ENCODE measurements around the gene COMMD3.
"Not testable (repeated sequence)": the region's sequence is repeated elsewhere in the genome, so short reads cannot be mapped to it uniquely, and the experiment has no call there.

The COMMD3 gene

DNA sequence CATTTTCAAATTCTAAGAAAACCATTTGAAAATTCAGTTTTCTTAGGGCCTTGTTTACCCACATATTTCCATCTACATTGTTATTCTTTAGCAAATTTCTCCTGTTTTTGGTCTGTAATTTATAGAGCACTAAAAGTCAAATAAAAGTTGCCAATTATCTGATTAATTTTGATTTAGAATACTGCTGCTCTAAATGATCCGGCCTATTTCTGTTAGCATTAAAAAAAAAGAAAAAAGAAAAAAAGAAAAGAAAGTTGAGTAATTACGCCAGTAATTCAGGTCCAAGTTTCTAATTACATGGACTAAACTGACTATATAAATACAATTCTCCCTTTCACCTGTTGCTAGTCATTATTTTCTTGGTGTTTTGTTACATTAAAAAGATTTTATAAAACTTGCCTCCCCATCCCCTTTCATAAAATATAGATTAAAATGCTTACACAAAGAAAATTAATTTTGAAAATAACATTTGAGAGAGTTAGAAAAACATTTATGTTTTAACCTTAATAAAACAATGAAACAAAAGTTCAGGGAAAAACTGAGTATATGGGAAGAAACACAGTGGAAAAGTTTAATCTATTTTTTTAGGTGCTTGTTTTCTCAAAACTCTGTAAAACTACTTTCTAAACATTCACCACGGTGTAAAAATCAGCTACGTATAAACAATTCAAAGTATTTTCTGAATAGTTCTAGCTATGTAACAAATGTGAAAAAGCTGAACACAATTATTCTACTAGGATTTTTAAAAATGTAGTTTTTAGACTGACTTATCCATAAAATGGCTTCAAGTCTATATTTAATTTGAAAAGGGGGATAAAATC lies 6.8 kb upstream of the COMMD3 start:
- Histone ChIP-seq H3K27ac (ENCODE audit: low read depth, low read length) (no peak overlapping the region), H3K9ac (ENCODE audit: low read length) (no peak overlapping the region), H3K9me3 (ENCODE audit: low read length) (no peaks in the 10 kb centered on the region), H3K27me3 (ENCODE audit: control insufficient read depth in 1 of 2, insufficient read depth in 2 of 2, low read length in 2 of 2) (no peaks in the 10 kb centered on the region), H3K4me3 (ENCODE audit: low read depth in 1 of 2, low read length in 2 of 2) (no peak overlapping the region), H3K36me3 (ENCODE audit: insufficient read depth, low read length) (no peaks in the 10 kb centered on the region), H3K4me1 (ENCODE audit: insufficient read depth, low read length) (no peaks in the 10 kb centered on the region)

- H3K27me3 ChIP-seq (ENCODE audit: control insufficient read depth in 1 of 2, insufficient read depth in 2 of 2, low read length in 2 of 2); H3K9me3 ChIP-seq (ENCODE audit: low read length); H3K9ac ChIP-seq (ENCODE audit: low read length); H3K4me3 ChIP-seq (ENCODE audit: low read depth in 1 of 2, low read length in 2 of 2); H3K4me1 ChIP-seq (ENCODE audit: insufficient read depth, low read length); H3K27ac ChIP-seq (ENCODE audit: low read depth, low read length); H3K36me3 ChIP-seq (ENCODE audit: insufficient read depth, low read length): not testable (repeated sequence)
These were observed 6.2 kb upstream of the COMMD3 start for GRCh38 chr10:22310012-22310411.

DNA sequence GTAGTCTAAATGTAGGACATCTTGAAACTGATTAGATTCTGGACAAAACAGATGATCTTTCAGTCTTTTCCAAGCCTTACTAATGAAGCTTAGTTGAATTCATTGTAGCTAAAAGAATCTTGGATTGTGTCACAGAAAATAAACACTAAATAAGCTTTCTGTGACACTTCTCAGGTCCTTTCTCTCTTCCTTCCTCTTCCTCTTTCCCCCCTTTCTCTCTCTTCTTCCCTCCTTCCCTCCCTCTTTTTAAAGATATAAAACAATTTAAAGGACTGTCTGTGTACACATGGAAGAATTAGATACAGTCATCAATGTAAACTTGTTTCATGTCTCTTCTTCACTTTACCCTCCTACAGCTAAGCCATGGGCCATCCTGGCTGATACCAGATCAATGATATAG lies 5.3 kb upstream of the COMMD3 start:
- H3K4me3 ChIP-seq (ENCODE audit: low read depth in 1 of 2, low read length in 2 of 2), result no peak overlapping the region
- H3K9me3 ChIP-seq (ENCODE audit: low read length), result no peaks in the 10 kb centered on the region

DNA sequence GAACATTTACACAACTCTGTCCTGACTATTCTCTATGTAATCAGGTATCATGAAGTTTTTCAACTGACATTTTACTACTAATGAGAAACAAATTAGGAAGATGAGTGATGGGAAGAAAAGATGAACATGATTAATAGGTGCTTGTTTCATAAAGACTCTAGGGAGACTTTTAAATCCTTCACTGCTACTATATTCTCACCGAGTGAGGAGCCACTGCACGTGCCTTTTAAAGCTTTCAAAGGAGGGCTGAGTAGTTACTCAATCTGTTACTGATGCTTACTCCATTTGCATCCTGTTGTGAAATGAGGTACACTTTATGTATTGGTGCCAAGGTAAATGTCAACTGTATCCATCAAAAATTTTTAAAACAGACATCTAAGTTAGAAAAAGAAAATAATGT lies 1.3 kb upstream of the COMMD3 start:
- H3K9ac ChIP-seq (ENCODE audit: low read length), result no peak overlapping the region
- no peaks in the 10 kb centered on the region for H3K9me3 ChIP-seq (ENCODE audit: low read length)
- no peak overlapping the region for H3K27ac ChIP-seq (ENCODE audit: low read depth, low read length)
- H3K4me3 ChIP-seq (ENCODE audit: low read depth in 1 of 2, low read length in 2 of 2), result no peak overlapping the region
- H3K36me3 ChIP-seq (ENCODE audit: insufficient read depth, low read length), result no peaks in the 10 kb centered on the region
- no peaks in the 10 kb centered on the region for H3K27me3 ChIP-seq (ENCODE audit: control insufficient read depth in 1 of 2, insufficient read depth in 2 of 2, low read length in 2 of 2)
- H3K4me1 ChIP-seq (ENCODE audit: insufficient read depth, low read length), result peaks cover 33% of the 10 kb centered on the region

More for the DNA sequence above, 5.3 kb upstream of the COMMD3 start:
- peaks cover 8% of the 10 kb centered on the region for H3K4me1 ChIP-seq (ENCODE audit: insufficient read depth, low read length)
- no peak overlapping the region for H3K27ac ChIP-seq (ENCODE audit: low read depth, low read length)
- H3K27me3 ChIP-seq (ENCODE audit: control insufficient read depth in 1 of 2, insufficient read depth in 2 of 2, low read length in 2 of 2), result no peaks in the 10 kb centered on the region
- H3K9ac ChIP-seq (ENCODE audit: low read length), result no peak overlapping the region
- no peaks in the 10 kb centered on the region for H3K36me3 ChIP-seq (ENCODE audit: insufficient read depth, low read length)

- H3K27ac ChIP-seq (ENCODE audit: low read depth, low read length), result peak overlapping the region; percentile 87
- H3K9ac ChIP-seq (ENCODE audit: low read length), result peak overlapping the region; percentile 88
- no peaks in the 10 kb centered on the region for H3K27me3 ChIP-seq (ENCODE audit: control insufficient read depth in 1 of 2, insufficient read depth in 2 of 2, low read length in 2 of 2)
- H3K4me1 ChIP-seq (ENCODE audit: insufficient read depth, low read length), result peaks cover 37% of the 10 kb centered on the region
- H3K4me3 ChIP-seq (ENCODE audit: low read depth in 1 of 2, low read length in 2 of 2), result peak overlapping the region; percentile 87 to 98
- no peaks in the 10 kb centered on the region for H3K36me3 ChIP-seq (ENCODE audit: insufficient read depth, low read length)
- no peaks in the 10 kb centered on the region for H3K9me3 ChIP-seq (ENCODE audit: low read length)
These were observed 518 bp upstream of the COMMD3 start for GRCh38 chr10:22315455-22316285.

GRCh38 chr10:22317076-22317370 lies 835 bp downstream of the COMMD3 start:
- H3K27ac ChIP-seq (ENCODE audit: low read depth, low read length), result peak overlapping the region; percentile 98
- H3K27me3 ChIP-seq (ENCODE audit: control insufficient read depth in 1 of 2, insufficient read depth in 2 of 2, low read length in 2 of 2), result no peaks in the 10 kb centered on the region
- H3K4me1 ChIP-seq (ENCODE audit: insufficient read depth, low read length), result peaks cover 37% of the 10 kb centered on the region
- no peaks in the 10 kb centered on the region for H3K36me3 ChIP-seq (ENCODE audit: insufficient read depth, low read length)
- peak overlapping the region; percentile 75 to 98 for H3K4me3 ChIP-seq (ENCODE audit: low read depth in 1 of 2, low read length in 2 of 2)
- H3K9ac ChIP-seq (ENCODE audit: low read length), result peak overlapping the region; percentile 98
- H3K9me3 ChIP-seq (ENCODE audit: low read length), result no peaks in the 10 kb centered on the region

GRCh38 chr10:22317771-22318565 lies 1.8 kb downstream of the COMMD3 start:
- Histone ChIP-seq H3K4me1 (ENCODE audit: insufficient read depth, low read length) (peaks cover 45% of the 10 kb centered on the region), H3K27me3 (ENCODE audit: control insufficient read depth in 1 of 2, insufficient read depth in 2 of 2, low read length in 2 of 2) (peaks cover 0 to 3% of the 10 kb centered on the region in 2 donors), H3K36me3 (ENCODE audit: insufficient read depth, low read length) (no peaks in the 10 kb centered on the region), H3K9ac (ENCODE audit: low read length) (no peak overlapping the region), H3K9me3 (ENCODE audit: low read length) (no peaks in the 10 kb centered on the region), H3K27ac (ENCODE audit: low read depth, low read length) (no peak overlapping the region), H3K4me3 (ENCODE audit: low read depth in 1 of 2, low read length in 2 of 2) (no peak overlapping the region)

DNA sequence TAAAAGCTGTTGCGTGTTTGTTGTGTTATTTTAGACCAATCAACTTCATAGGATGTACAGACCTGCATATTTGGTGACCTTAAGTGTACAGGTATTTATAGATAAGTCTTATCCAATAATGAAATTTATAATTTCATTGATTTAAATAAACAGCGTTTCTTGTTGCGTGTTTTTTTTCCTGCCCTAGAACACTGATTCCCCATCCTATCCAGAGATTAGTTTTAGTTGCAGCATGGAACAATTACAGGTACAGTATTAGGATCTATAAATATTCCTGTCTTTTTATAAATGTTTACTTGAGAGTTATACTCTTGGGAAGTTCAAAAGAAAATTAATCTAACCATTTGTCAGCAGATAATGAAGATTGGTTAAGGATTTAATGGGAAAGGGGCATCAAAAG lies 2.6 kb downstream of the COMMD3 start:
- Histone ChIP-seq H3K4me1 (ENCODE audit: insufficient read depth, low read length) (peaks cover 53% of the 10 kb centered on the region), H3K9me3 (ENCODE audit: low read length) (no peaks in the 10 kb centered on the region), H3K27me3 (ENCODE audit: control insufficient read depth in 1 of 2, insufficient read depth in 2 of 2, low read length in 2 of 2) (peaks cover 0 to 7% of the 10 kb centered on the region in 2 donors), H3K36me3 (ENCODE audit: insufficient read depth, low read length) (no peaks in the 10 kb centered on the region), H3K9ac (ENCODE audit: low read length) (no peak overlapping the region), H3K27ac (ENCODE audit: low read depth, low read length) (no peak overlapping the region), H3K4me3 (ENCODE audit: low read depth in 1 of 2, low read length in 2 of 2) (no peak overlapping the region)

- H3K27me3 ChIP-seq (ENCODE audit: control insufficient read depth in 1 of 2, insufficient read depth in 2 of 2, low read length in 2 of 2), result peaks cover 0 to 7% of the 10 kb centered on the region in 2 donors
These were observed 3.4 kb downstream of the COMMD3 start for GRCh38 chr10:22319547-22319979.

GRCh38 chr10:22319980-22320558 lies 3.9 kb downstream of the COMMD3 start:
- H3K27me3 ChIP-seq (ENCODE audit: control insufficient read depth in 1 of 2, insufficient read depth in 2 of 2, low read length in 2 of 2), result peaks cover 0 to 7% of the 10 kb centered on the region in 2 donors
- H3K27ac ChIP-seq (ENCODE audit: low read depth, low read length), result peak overlapping the region; percentile 87
- no peaks in the 10 kb centered on the region for H3K9me3 ChIP-seq (ENCODE audit: low read length)
- H3K4me3 ChIP-seq (ENCODE audit: low read depth in 1 of 2, low read length in 2 of 2), result peak overlapping the region; percentile 28 to 53
- H3K36me3 ChIP-seq (ENCODE audit: insufficient read depth, low read length), result no peaks in the 10 kb centered on the region
- peak overlapping the region; percentile 58 for H3K9ac ChIP-seq (ENCODE audit: low read length)
- H3K4me1 ChIP-seq (ENCODE audit: insufficient read depth, low read length), result peaks cover 64% of the 10 kb centered on the region

More at GRCh38 chr10:22319547-22319979, 3.4 kb downstream of the COMMD3 start:
- peaks cover 61% of the 10 kb centered on the region for H3K4me1 ChIP-seq (ENCODE audit: insufficient read depth, low read length)
- no peaks in the 10 kb centered on the region for H3K36me3 ChIP-seq (ENCODE audit: insufficient read depth, low read length)
- peak overlapping the region in 1 of 2 donors; percentile 53 for H3K4me3 ChIP-seq (ENCODE audit: low read depth in 1 of 2, low read length in 2 of 2)
- H3K27ac ChIP-seq (ENCODE audit: low read depth, low read length), result peak overlapping the region; percentile 87
- peak overlapping the region; percentile 58 for H3K9ac ChIP-seq (ENCODE audit: low read length)
- no peaks in the 10 kb centered on the region for H3K9me3 ChIP-seq (ENCODE audit: low read length)

Data from muscle layer of colon (tissue), 2 donors.